Aorta (tissue), 5 donors: ENCODE results near the gene SERTAD2. TPM values are rescaled to one million over a fixed set of nuclear protein-coding genes. Genes with fewer than 3 reads are reported as not detected.

Source experiments
- ATAC-seq: fragments of 200-7000 bp; cut with Tn5 transposase; one replicate; pipeline ENCODE4 v1.9.1; 2022; ENCODE audit warnings: moderate library complexity; ENCODE audit not compliant: low FRiP score
- DNase-seq, 2 donors: peaks; one replicate each; pipeline ENCODE4 v3.0.0-alpha.2; 2020
- H3K27ac ChIP-seq, 2 donors: one replicate each; pipeline ENCODE4 v1.5.1; 2013; ENCODE audit warnings: low read length in 2 of 2, mild to moderate bottlenecking in 2 of 2, moderate library complexity in 2 of 2, control low read depth in 1 of 2, inconsistent platforms in 1 of 2, low read depth in 1 of 2
- H3K27me3 ChIP-seq, 2 donors: one replicate each; pipeline ENCODE4 v1.6.1; 2013; ENCODE audit warnings: control low read depth in 1 of 2, low read length in 1 of 2, mild to moderate bottlenecking in 1 of 2, moderate library complexity in 1 of 2; ENCODE audit not compliant: insufficient read depth in 2 of 2, control insufficient read depth in 1 of 2
- H3K36me3 ChIP-seq, 2 donors: one replicate each; pipeline ENCODE4 v1.6.1; 2013; ENCODE audit warnings: control low read depth in 1 of 2, low read length in 1 of 2, mild to moderate bottlenecking in 1 of 2; ENCODE audit not compliant: insufficient read depth in 2 of 2, control insufficient read depth in 1 of 2
- H3K4me1 ChIP-seq, 2 donors: one replicate each; pipeline ENCODE4 v1.6.1; 2013; ENCODE audit warnings: low read length in 2 of 2, control low read depth in 1 of 2, mild to moderate bottlenecking in 1 of 2, moderate library complexity in 1 of 2; ENCODE audit not compliant: insufficient read depth in 2 of 2, control insufficient read depth in 1 of 2
- H3K4me3 ChIP-seq, 2 donors: one replicate each; pipeline ENCODE4 v1.5.1; 2013; ENCODE audit warnings: low read length in 2 of 2, control low read depth in 1 of 2, mild to moderate bottlenecking in 1 of 2
- H3K9me3 ChIP-seq: one replicate; pipeline ENCODE4 v1.6.1; 2013; ENCODE audit warnings: mild to moderate bottlenecking, low read length; ENCODE audit not compliant: control insufficient read depth
- WGBS, 2 donors: extraction: QIAGEN DNeasy Blood & Tissue Kit; methylation state at CpG; one replicate each; pipeline ENCODE4 v1.1.7; 2013; 5-methylcytosine and 5-hydroxymethylcytosine counted together
- intact Hi-C, 2 donors: fragments of 100-400 bp; cut with DNase I; formaldehyde crosslinking; loops; one replicate each; pipeline versions ENCODE4 v1.14.2 to v1.15.0; 2022
- polyA plus RNA-seq, 2 donors: library from polyadenylated mRNA; stranded (reverse); fragments of 200-250 nt; gene quantifications; one replicate each; pipeline ENCODE4 v1.2.3, GENCODE V29; 2013
- total RNA-seq, 2 donors: library from RNA; stranded (reverse); fragmentation: NEBNext Ultra II Directional; extraction: Animal tissue kit (Norgen Biotek cat#: 25700); gene quantifications; one replicate each; pipeline ENCODE4 v1.2.1, GENCODE V29; 2021
- donor health status: healthy with polysubstance abuse.
- donor health status: Bipolar disorder and iron deficiency.
- donor health status: DM: no; HTN: no; CAD: no.
- donor health status: DM: no; HTN: no; CAD: no.
- donor health status: DM: yes; HTN: yes; CAD: no.

SERTAD2 gene
- total and polyA plus RNA-seq, 4 donors = 4.6 to 27.4 (median 20.6) TPM

- intact Hi-C loops = no loop called here
- H3K27ac ChIP-seq = no peak overlapping the region
- H3K36me3 ChIP-seq = no peaks in the 10 kb centered on the region
- H3K4me3 ChIP-seq = no peak overlapping the region
- no peaks in the 10 kb centered on the region for H3K9me3 ChIP-seq
- DNase-seq = no peak
- H3K27me3 ChIP-seq = no peaks in the 10 kb centered on the region
- H3K4me1 ChIP-seq = peaks cover 0 to 4% of the 10 kb centered on the region in 2 donors
- WGBS, 2 donors = 63 to 78% methylated on average over 3 of the region's 3 CpGs
- no peak for ATAC-seq
These were observed 25.3 kb upstream of the SERTAD2 start for GRCh38 chr2:64678771-64679590.

DNA sequence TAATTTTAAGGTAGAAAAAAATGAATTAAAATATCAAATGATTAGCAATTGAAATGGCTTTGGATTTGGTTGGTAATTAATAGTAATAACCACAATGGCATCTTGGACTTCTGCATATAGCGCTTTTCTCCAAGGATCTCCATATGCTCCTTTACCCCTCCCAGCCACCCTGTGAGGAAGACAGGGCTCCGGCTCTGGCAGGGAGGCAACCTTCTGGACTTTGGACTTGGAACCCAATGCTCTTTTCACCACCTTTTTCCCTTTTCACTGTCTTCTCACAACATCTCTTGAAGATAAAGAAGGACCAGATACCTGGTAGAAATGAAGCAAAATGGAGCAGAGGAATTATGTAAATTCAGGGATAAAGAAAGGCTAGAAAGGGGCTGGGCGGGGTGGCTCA lies 23.8 kb upstream of the SERTAD2 start:
- no peak overlapping the region for H3K4me3 ChIP-seq
- no peak overlapping the region for H3K27ac ChIP-seq
- ATAC-seq (no peak), DNase-seq (no peak)
- H3K9me3 ChIP-seq = no peaks in the 10 kb centered on the region
- H3K36me3 ChIP-seq = no peaks in the 10 kb centered on the region
- intact Hi-C loops = no loop called here
- 99 to 100% methylated on average over 3 of the region's 3 CpGs for WGBS, 2 donors
- no peaks in the 10 kb centered on the region for H3K27me3 ChIP-seq
- peaks cover 0 to 4% of the 10 kb centered on the region in 2 donors for H3K4me1 ChIP-seq

GRCh38 chr2:64675860-64676259 lies 22.1 kb upstream of the SERTAD2 start:
- no peak overlapping the region for H3K27ac ChIP-seq
- H3K27me3 ChIP-seq = no peaks in the 10 kb centered on the region
- DNase-seq = no peak
- no peaks in the 10 kb centered on the region for H3K9me3 ChIP-seq
- H3K4me3 ChIP-seq = no peak overlapping the region
- peaks cover 0 to 4% of the 10 kb centered on the region in 2 donors for H3K4me1 ChIP-seq
- no peak for ATAC-seq
- no peaks in the 10 kb centered on the region for H3K36me3 ChIP-seq
- 89 to 91% methylated on average over 5 of the region's 5 CpGs for WGBS, 2 donors
- intact Hi-C loops = no loop called here

DNA sequence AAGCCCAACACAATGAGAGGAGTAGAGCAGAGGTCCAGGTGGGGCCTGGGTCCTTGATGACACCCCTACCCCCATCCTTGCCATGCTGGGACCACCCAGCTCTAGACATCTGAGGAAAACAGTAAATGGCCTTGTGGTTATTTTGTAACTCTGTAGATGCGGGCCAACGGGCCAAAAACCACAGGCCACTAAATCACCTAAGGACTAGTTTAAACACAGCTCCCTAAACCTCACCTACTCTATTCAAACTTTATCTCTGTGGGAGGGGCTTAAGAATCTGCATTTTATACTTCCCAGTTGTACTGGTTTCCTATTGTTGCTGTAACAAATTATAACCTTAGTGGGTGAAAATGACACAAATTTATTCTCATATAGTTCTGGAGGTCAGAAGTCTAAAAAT lies 19.0 kb upstream of the SERTAD2 start:
- 59 to 75% methylated on average over 2 of the region's 2 CpGs for WGBS, 2 donors

GRCh38 chr2:64670047-64670446 lies 16.3 kb upstream of the SERTAD2 start:
- no peak overlapping the region for H3K4me3 ChIP-seq
- no peaks in the 10 kb centered on the region for H3K9me3 ChIP-seq
- H3K36me3 ChIP-seq = no peaks in the 10 kb centered on the region
- intact Hi-C loops = no loop called here
- H3K27ac ChIP-seq = no peak overlapping the region
- DNase-seq (no peak), ATAC-seq (no peak)
- H3K4me1 ChIP-seq = peaks cover 0 to 4% of the 10 kb centered on the region in 2 donors
- no peaks in the 10 kb centered on the region for H3K27me3 ChIP-seq

More for the DNA sequence above, 19.0 kb upstream of the SERTAD2 start:
- ATAC-seq (no peak), DNase-seq (no peak)
- H3K4me3 ChIP-seq = no peak overlapping the region
- no peaks in the 10 kb centered on the region for H3K27me3 ChIP-seq
- no peaks in the 10 kb centered on the region for H3K9me3 ChIP-seq
- intact Hi-C loops = no loop called here
- no peak overlapping the region for H3K27ac ChIP-seq
- peaks cover 0 to under 1% of the 10 kb centered on the region in 2 donors for H3K4me1 ChIP-seq
- no peaks in the 10 kb centered on the region for H3K36me3 ChIP-seq

DNA sequence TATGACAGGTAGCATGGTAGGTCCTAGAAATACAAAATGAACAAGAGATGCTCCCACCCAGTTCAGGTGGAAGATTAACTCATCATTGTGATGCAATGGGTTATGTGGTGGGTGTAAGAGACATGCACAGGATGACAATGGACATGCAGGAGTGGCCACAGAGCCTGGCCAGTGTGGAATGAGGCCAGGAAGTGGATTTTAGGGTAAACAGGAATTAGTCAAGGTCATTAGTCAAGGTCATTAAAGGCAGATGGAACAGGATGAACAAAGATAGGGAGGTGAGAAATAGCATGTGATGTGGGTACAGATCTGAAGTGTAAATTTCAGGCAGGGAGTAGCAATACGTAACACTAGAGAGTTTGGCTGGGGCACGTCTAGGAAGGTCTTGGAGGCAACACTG lies 15.6 kb upstream of the SERTAD2 start:
- intact Hi-C loops = no loop called here
- H3K4me1 ChIP-seq = peaks cover 0 to 4% of the 10 kb centered on the region in 2 donors
- H3K36me3 ChIP-seq = no peaks in the 10 kb centered on the region
- H3K27ac ChIP-seq = no peak overlapping the region
- H3K9me3 ChIP-seq = no peaks in the 10 kb centered on the region
- H3K4me3 ChIP-seq = no peak overlapping the region
- DNase-seq (no peak), ATAC-seq (no peak)
- 89 to 95% methylated on average over 2 of the region's 2 CpGs for WGBS, 2 donors
- H3K27me3 ChIP-seq = no peaks in the 10 kb centered on the region

GRCh38 chr2:64668542-64668941 lies 14.8 kb upstream of the SERTAD2 start:
- intact Hi-C loops = no loop called here
- Histone ChIP-seq H3K4me1 (peaks cover 0 to 4% of the 10 kb centered on the region in 2 donors), H3K27ac (no peak overlapping the region), H3K9me3 (no peaks in the 10 kb centered on the region), H3K4me3 (no peak overlapping the region), H3K36me3 (no peaks in the 10 kb centered on the region), H3K27me3 (no peaks in the 10 kb centered on the region)
- ATAC-seq (no peak), DNase-seq (no peak)
- 94 to 96% methylated on average over 3 of the region's 3 CpGs for WGBS, 2 donors

DNA sequence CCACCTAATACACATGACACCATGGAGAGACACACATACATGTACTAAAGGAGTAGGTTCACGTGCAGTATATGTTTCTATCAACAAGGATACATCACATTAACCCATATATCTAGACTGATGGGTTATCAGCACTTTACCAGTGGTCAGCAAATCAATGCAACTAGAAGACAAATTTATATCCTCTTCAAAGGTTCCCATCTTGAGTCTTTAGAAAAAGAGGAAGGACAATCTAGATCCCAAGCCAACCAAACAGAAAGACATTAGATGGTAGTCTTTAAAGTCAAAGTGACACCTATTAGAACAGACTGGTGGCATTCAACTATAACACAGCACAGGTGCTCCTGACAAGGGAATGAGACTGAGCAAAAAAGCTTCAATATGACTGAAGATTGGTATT lies 13.8 kb upstream of the SERTAD2 start:
- WGBS, 2 donors = 93 to 98% methylated on average over 1 of the region's 1 CpG
- peaks cover 0 to 4% of the 10 kb centered on the region in 2 donors for H3K4me1 ChIP-seq
- intact Hi-C loops = no loop called here
- ATAC-seq = no peak
- no peaks in the 10 kb centered on the region for H3K27me3 ChIP-seq
- DNase-seq = no peak
- H3K27ac ChIP-seq = no peak overlapping the region
- H3K9me3 ChIP-seq = no peaks in the 10 kb centered on the region
- no peaks in the 10 kb centered on the region for H3K36me3 ChIP-seq
- H3K4me3 ChIP-seq = no peak overlapping the region

GRCh38 chr2:64666810-64667438 lies 13.2 kb upstream of the SERTAD2 start:
- H3K27me3 ChIP-seq = no peaks in the 10 kb centered on the region
- ATAC-seq (no peak), DNase-seq (no peak)
- H3K4me3 ChIP-seq = no peak overlapping the region
- 63 to 70% methylated on average over 3 of the region's 3 CpGs for WGBS, 2 donors
- peaks cover 0 to 4% of the 10 kb centered on the region in 2 donors for H3K4me1 ChIP-seq
- no peaks in the 10 kb centered on the region for H3K9me3 ChIP-seq
- no peak overlapping the region for H3K27ac ChIP-seq
- H3K36me3 ChIP-seq = no peaks in the 10 kb centered on the region
- intact Hi-C loops = no loop called here
